Fibroblast of mammary gland (primary cell): ENCODE data around the gene PHACTR2.
"Not testable (repeated sequence)": the region's sequence is repeated elsewhere in the genome, so short reads cannot be mapped to it uniquely, and the experiment has no call there.

Experiments
- DNase-seq: peaks from one replicate; pipeline ENCODE4 v3.0.0-alpha.2; 2010; ENCODE audit warnings: low read depth
- H3K4me3 ChIP-seq: 2 replicates; pipeline ENCODE4 v1.5.1; 2011; ENCODE audit warnings: low read depth, mild to moderate bottlenecking, low read length, moderate library complexity; ENCODE audit not compliant: control insufficient read depth
- TF ChIP-seq, protein P1 (sequence below): conservative IDR thresholded peaks from 2 replicates; pipeline ENCODE4 v1.5.1; 2011; ENCODE audit warnings: low read depth, low read length, inconsistent platforms; ENCODE audit not compliant: control insufficient read depth, insufficient read depth

PHACTR2 gene

DNA sequence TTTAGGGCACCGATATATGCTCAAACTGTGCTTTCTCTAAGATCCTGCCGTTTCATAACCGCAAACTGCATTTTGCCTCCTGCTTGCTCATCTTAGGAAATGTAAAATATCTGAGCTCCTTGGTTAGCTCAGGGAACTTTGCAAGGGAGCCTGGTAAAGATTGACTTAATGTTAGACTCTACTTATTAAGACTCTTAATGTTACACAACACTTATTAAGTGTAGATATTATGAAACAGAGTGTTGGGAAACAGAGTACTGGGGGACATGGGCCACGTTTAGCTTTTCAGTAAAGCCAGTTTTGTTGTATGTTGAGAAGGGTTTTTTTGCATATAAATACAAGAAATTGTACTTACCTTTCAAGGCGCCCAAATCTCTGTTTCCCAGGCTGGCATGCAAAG is 167.3 kb downstream of the PHACTR2 start:
- no peak for DNase-seq
- H3K4me3 ChIP-seq, result no peak overlapping the region
- TF ChIP-seq, protein P1, sequence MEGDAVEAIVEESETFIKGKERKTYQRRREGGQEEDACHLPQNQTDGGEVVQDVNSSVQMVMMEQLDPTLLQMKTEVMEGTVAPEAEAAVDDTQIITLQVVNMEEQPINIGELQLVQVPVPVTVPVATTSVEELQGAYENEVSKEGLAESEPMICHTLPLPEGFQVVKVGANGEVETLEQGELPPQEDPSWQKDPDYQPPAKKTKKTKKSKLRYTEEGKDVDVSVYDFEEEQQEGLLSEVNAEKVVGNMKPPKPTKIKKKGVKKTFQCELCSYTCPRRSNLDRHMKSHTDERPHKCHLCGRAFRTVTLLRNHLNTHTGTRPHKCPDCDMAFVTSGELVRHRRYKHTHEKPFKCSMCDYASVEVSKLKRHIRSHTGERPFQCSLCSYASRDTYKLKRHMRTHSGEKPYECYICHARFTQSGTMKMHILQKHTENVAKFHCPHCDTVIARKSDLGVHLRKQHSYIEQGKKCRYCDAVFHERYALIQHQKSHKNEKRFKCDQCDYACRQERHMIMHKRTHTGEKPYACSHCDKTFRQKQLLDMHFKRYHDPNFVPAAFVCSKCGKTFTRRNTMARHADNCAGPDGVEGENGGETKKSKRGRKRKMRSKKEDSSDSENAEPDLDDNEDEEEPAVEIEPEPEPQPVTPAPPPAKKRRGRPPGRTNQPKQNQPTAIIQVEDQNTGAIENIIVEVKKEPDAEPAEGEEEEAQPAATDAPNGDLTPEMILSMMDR, result no peak

GRCh38 chr6:143851706-143852105 is 173.9 kb downstream of the PHACTR2 start:
- not testable (repeated sequence) for DNase-seq

GRCh38 chr6:143855057-143855456 is 177.3 kb downstream of the PHACTR2 start:
- not testable (repeated sequence) for DNase-seq

More at GRCh38 chr6:143851706-143852105, 173.9 kb downstream of the PHACTR2 start:
- H3K4me3 ChIP-seq, result not testable (repeated sequence)

GRCh38 chr6:143856762-143857161 is 179.0 kb downstream of the PHACTR2 start:
- not testable (repeated sequence) for H3K4me3 ChIP-seq, DNase-seq

More at GRCh38 chr6:143855057-143855456, 177.3 kb downstream of the PHACTR2 start:
- not testable (repeated sequence) for H3K4me3 ChIP-seq

DNA sequence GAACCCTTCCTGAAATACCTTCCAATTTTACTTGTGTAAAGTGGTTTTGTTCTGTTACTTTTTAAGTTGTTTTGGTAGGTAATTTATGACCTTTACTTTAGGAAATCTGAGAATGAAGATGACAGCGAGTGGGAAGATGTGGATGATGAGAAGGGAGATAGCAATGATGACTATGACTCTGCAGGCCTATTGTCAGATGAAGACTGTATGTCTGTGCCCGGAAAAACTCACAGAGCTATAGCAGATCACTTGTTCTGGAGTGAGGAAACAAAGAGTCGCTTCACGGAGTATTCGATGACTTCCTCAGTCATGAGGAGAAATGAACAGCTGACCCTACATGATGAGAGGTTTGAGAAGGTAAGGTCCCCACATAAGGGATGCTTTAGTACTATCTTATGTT is 179.9 kb downstream of the PHACTR2 start:
- no peak for DNase-seq
- TF ChIP-seq, protein P1, result no peak
- H3K4me3 ChIP-seq, result no peak overlapping the region

GRCh38 chr6:143859891-143860660 is 182.3 kb downstream of the PHACTR2 start:
- H3K4me3 ChIP-seq, result no peak overlapping the region
- no peak for DNase-seq
- TF ChIP-seq, protein P1, result no peak

- no peak overlapping the region for H3K4me3 ChIP-seq
- TF ChIP-seq, protein P1, result no peak
- DNase-seq, result no peak
Observed at GRCh38 chr6:143863771-143864170, 186.0 kb downstream of the PHACTR2 start.

GRCh38 chr6:143864234-143864633 is 186.5 kb downstream of the PHACTR2 start, which contains the start of gene ZC2HC1B:
Gene ZC2HC1B (plus strand): TSS chr6:143864474. CDS start chr6:143864540, 66 bp downstream.
- H3K4me3 ChIP-seq, result no peak within 1 kb of the TSS
- DNase-seq, result no peak
- TF ChIP-seq, protein P1, result no peak
